GM21786 (cell line): ENCODE data around the gene ARMS2.

ENCODE experiments used
- ATAC-seq: cut with Tn5 transposase; IDR thresholded peaks from one replicate; pipeline ENCODE4 v1.9.1; 2021; ENCODE audit not compliant: unreplicated experiment

ARMS2 gene

DNA sequence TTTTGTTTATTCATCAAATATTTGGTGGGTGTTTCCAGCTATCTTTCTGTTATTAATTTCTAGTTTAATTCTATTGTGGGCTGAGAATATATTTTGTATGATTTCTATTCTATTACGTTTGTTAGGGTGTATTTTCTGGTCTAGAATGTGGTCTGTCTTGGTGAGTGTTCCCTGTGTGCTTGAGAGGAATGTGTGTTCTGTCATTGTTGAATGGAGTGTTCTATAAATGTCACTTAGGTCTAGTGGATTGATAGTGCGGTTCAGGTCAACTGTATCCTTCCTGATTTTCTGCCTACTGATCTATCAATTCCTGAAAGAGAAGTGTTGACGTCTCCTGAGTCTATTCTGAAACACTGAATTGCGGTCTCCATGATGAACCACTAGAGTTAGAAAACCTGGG lies 15.4 kb downstream of the ARMS2 start:
- no peak for ATAC-seq

- ATAC-seq: no peak
Measured at GRCh38 chr10:122471531-122472177, 17.2 kb downstream of the ARMS2 start.

- ATAC-seq: no peak
Measured at GRCh38 chr10:122473116-122473515, 18.7 kb downstream of the ARMS2 start.

DNA sequence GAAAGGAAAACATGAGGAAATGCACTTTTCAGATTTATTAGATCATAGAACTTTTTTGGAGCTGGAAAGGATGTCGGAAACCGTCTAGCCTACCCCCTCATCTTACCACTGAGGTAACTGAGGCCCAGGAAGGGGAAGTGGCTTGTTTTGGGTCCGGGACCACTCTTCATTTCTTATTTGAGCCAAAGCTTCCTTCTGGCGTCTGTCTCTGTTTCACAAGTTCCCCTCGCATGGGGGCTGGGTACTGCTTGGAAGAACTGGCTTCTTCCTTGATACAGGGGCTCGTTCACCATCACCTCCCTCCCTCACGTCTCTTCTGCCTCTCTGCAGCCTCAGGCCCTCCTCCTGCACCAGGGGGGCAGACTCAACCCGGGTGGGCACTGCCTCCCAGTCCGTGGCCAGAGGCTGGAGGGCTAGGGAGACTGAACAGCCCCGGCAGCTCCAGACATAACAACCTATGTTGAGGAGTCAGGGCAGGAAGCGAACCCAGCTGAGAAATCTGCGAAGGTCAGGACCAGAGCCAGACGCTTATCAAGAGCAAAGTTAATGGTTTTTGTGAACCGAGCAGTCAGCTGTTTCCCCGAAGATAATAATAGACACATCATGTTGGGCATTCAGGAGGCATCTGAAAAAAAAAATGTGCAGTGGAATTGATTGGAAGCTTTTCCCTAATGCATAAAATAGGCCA lies 19.8 kb downstream of the ARMS2 start:
- no peak for ATAC-seq

- no peak for ATAC-seq
Measured at GRCh38 chr10:122475100-122475499, 20.6 kb downstream of the ARMS2 start.

- no peak for ATAC-seq
Measured at GRCh38 chr10:122475591-122476332, 21.3 kb downstream of the ARMS2 start.

DNA sequence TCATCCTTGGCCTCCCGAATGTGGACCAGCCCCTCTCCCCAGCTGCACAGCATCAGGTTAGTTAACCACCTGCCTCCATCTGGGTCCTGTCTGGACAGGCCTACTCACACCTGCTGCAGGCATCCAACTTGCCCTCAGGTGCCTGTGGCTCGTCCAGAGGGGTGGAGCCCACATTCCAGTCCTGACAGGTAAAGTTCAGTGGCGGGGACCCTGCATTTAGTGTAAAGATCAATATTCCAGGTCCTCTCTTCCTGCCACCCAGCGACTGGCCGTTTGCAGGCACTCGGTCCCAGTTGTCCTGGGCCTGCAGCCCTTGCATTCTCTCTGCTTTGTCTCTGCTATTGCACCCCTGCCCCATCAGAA lies 21.9 kb downstream of the ARMS2 start:
- no peak for ATAC-seq

- ATAC-seq: no peak
Measured at GRCh38 chr10:122477436-122477835, 23.0 kb downstream of the ARMS2 start.

GRCh38 chr10:122478971-122479370 lies 24.5 kb downstream of the ARMS2 start:
- no peak for ATAC-seq

- ATAC-seq: no peak
Measured at GRCh38 chr10:122480146-122480833, 25.8 kb downstream of the ARMS2 start.

DNA sequence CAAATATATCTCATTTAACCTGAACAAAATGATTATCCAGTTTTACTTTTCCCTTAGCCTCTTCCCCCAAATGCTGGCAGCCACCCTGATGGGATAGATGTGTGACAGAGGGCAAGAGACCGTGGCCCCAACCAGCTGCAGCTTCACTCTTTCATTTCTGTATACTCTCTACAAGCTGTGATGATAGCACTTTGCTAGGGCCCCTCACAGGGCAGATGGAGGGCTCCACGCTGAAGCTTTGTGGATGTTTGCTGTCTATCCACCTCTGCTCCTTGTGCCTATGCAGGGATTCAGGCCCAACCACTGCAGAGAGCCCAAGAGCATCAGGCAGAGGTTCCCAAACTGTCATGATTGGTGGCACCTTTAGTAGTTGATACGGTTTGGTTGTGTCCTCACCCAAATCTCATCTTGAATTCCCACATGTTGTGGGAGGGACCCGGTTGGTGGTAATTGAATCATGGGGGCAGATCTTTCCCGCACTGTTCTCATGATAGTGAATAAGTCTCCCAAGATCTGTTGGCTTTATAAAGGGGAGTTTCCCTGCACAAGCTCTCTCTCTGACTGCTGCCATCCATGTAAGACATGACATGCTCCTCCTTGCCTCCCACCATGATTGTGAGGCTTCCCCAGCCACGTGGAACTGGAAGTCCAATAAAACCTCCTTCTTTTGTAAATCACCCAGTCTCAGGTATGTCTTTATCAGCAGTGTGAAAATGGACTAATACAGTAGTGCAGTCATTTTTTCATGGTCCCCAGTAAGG lies 27.0 kb downstream of the ARMS2 start:
- ATAC-seq: no peak

DNA sequence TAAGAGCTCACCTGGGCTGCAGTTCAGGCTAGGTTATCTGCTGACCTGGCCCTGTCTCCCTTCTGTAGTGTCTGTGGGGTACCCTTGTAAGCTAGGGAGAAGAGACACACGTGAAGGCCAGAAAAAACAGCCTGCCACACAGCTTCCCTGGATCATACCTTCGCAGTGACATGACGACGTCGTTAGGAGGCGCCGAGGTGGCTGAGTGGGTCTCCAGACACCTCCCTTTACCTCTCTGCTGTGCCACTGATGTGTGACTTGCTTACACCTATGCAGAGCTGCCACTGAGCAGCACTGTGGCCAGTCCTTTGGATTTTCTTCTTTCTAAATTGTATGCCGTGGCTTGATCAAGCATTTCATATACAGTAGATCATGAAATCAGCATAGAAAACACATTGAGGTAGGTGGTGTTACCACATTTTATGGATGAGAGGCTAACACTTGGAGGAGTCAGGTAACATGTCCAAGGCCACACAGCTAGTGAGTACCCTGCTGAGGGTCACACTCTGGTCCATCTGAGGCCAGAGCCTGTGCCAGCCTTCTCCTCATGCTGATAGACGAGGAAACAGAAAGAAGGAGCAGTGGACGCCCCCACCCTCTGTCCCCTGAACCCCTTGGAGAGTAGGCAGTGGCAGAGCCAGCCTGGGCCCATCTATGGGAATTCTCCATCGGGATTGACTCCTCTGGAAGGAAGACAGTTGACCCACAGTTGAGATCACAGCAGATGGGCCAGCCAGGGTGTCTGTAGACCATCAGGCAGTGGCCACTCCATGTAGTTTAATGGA lies 30.0 kb downstream of the ARMS2 start:
- ATAC-seq: no peak

GRCh38 chr10:122485670-122486069 lies 31.2 kb downstream of the ARMS2 start:
- no peak for ATAC-seq

- no peak for ATAC-seq
Measured at GRCh38 chr10:122486406-122487080, 32.1 kb downstream of the ARMS2 start.

GRCh38 chr10:122487174-122487765 lies 32.8 kb downstream of the ARMS2 start:
- no peak for ATAC-seq

DNA sequence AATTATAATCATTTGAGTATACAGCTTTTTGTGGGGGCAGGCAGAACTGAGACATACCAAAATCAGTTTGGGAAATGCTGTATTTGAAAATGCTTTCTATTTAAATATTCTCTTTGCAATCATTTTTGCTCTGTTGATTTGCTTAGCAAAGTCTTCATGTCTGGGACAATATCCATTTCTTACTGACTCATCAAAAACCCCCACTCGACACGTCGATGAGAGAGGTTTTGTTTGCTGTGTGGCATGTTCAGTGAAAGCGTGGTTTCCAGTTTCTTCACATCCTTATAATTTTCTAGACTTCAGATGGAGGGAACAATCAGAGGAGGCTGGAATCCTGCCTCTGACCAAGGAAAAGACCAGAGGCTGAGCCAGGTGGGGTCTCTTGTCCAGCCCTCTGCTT lies 35.8 kb downstream of the ARMS2 start:
- no peak for ATAC-seq

- no peak for ATAC-seq
Measured at GRCh38 chr10:122490786-122491680, 36.6 kb downstream of the ARMS2 start.

DNA sequence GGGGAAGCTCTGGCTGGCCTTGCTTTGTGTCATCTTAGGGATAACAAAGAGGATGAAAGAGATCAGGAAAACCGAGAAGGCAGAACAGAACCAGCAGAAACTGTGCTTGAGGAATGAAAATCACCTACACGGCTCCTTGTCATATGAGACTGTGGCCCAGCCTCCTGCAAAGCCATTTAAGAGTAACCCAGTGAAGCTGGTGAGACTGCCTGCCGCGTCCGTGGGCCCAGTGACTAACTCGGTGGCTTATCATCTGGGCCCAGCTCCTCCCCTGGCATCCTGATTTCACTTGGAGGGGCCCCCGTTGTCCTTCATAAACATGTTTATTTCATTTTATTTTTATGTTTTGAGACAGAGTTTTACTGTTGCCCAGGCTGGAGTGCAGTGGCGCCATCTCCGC lies 37.6 kb downstream of the ARMS2 start:
- ATAC-seq: no peak
